Activated naive CD4-positive, alpha-beta T cell treated with anti-CD3 and anti-CD28 coated beads, Interleukin-2, amount 10 ng/mL, durations not matched to agents 7 days and 5 days (primary cell): Measurements from ENCODE around the gene FGD5.

Experiments
- CTCF ChIA-PET: fragments of 350-600 bp; sonication (Branson Sonifier 250); formaldehyde crosslinking; loops from one replicate; lab custom pipeline; 2021; ENCODE audit warnings: antibody characterized with exemption; lab: Charles Lee
- DNase-seq: peaks from one replicate; pipeline ENCODE4 v3.0.0-alpha.2; 2020
- H3K27ac Mint-ChIP-seq: one replicate; pipeline ENCODE4 v1.8.0; 2021; ENCODE audit warnings: mild to moderate bottlenecking, moderate library complexity, mixed read lengths
- H3K27me3 Mint-ChIP-seq: one replicate; pipeline ENCODE4 v1.8.0; 2021; ENCODE audit warnings: mild to moderate bottlenecking, mixed read lengths
- H3K36me3 Mint-ChIP-seq: one replicate; pipeline ENCODE4 v1.8.0; 2021; ENCODE audit warnings: mixed read lengths
- H3K4me1 Mint-ChIP-seq: one replicate; pipeline ENCODE4 v1.8.0; 2021; ENCODE audit warnings: mixed read lengths
- H3K4me3 Mint-ChIP-seq: one replicate; pipeline ENCODE4 v1.8.0; 2021; ENCODE audit warnings: mild to moderate bottlenecking, moderate library complexity, mixed read lengths
- H3K9me3 Mint-ChIP-seq: one replicate; pipeline ENCODE4 v1.8.0; 2021; ENCODE audit warnings: mixed read lengths

FGD5 gene

GRCh38 chr3:14852717-14853116 is 34.0 kb downstream of the FGD5 start:
- no peaks in the 10 kb centered on the region for H3K36me3 Mint-ChIP-seq
- no peak overlapping the region for H3K27ac Mint-ChIP-seq
- no peak overlapping the region for H3K4me3 Mint-ChIP-seq
- H3K4me1 Mint-ChIP-seq = peaks cover 27% of the 10 kb centered on the region
- DNase-seq = no peak
- CTCF ChIA-PET = no interaction called here
- peaks cover 49% of the 10 kb centered on the region for H3K27me3 Mint-ChIP-seq
- H3K9me3 Mint-ChIP-seq = no peaks in the 10 kb centered on the region

- no peak overlapping the region for H3K4me3 Mint-ChIP-seq
- CTCF ChIA-PET = no interaction called here
- H3K27me3 Mint-ChIP-seq = peaks cover 50% of the 10 kb centered on the region
Measured at GRCh38 chr3:14853271-14853951, 34.6 kb downstream of the FGD5 start.

GRCh38 chr3:14857506-14857905 is 38.7 kb downstream of the FGD5 start:
- no peaks in the 10 kb centered on the region for H3K36me3 Mint-ChIP-seq
- CTCF ChIA-PET = interaction anchor here (0.6 to 1.3 kb wide), 5 partner anchors 40 to 245 kb away, joined by 3 to 8 read pairs (median 3); no protein-coding TSS in a partner anchor
- peaks cover 67% of the 10 kb centered on the region for H3K27me3 Mint-ChIP-seq
- no peaks in the 10 kb centered on the region for H3K9me3 Mint-ChIP-seq
- no peak for DNase-seq
- no peak overlapping the region for H3K27ac Mint-ChIP-seq
- H3K4me1 Mint-ChIP-seq = no peaks in the 10 kb centered on the region
- H3K4me3 Mint-ChIP-seq = no peak overlapping the region

More at GRCh38 chr3:14853271-14853951, 34.6 kb downstream of the FGD5 start:
- Mint-ChIP-seq H3K4me1 (peaks cover 20% of the 10 kb centered on the region), H3K27ac (no peak overlapping the region), H3K9me3 (no peaks in the 10 kb centered on the region), H3K36me3 (no peaks in the 10 kb centered on the region)
- no peak for DNase-seq

- no peak for DNase-seq
- H3K4me1 Mint-ChIP-seq = no peaks in the 10 kb centered on the region
- no peaks in the 10 kb centered on the region for H3K36me3 Mint-ChIP-seq
- H3K9me3 Mint-ChIP-seq = no peaks in the 10 kb centered on the region
- no peak overlapping the region for H3K4me3 Mint-ChIP-seq
- CTCF ChIA-PET = interaction anchor here (0.6 to 1.3 kb wide), 4 partner anchors 39 to 245 kb away, joined by 3 read pairs; no protein-coding TSS in a partner anchor
- no peak overlapping the region for H3K27ac Mint-ChIP-seq
- peaks cover 65% of the 10 kb centered on the region for H3K27me3 Mint-ChIP-seq
Measured at GRCh38 chr3:14858105-14858504, 39.3 kb downstream of the FGD5 start.

GRCh38 chr3:14859880-14860279 is 41.1 kb downstream of the FGD5 start:
- CTCF ChIA-PET = interaction anchor here (1.0 kb wide), 1 partner anchor 69 kb away, joined by 3 read pairs; no protein-coding TSS in a partner anchor
- no peaks in the 10 kb centered on the region for H3K4me1 Mint-ChIP-seq
- peaks cover 78% of the 10 kb centered on the region for H3K27me3 Mint-ChIP-seq
- no peaks in the 10 kb centered on the region for H3K9me3 Mint-ChIP-seq
- H3K4me3 Mint-ChIP-seq = no peak overlapping the region
- no peak for DNase-seq
- H3K36me3 Mint-ChIP-seq = no peaks in the 10 kb centered on the region
- no peak overlapping the region for H3K27ac Mint-ChIP-seq

GRCh38 chr3:14861031-14861430 is 42.3 kb downstream of the FGD5 start:
- CTCF ChIA-PET = interaction anchor here (0.8 kb wide), 1 partner anchor 55 kb away, joined by 4 read pairs; no protein-coding TSS in a partner anchor
- Mint-ChIP-seq H3K27ac (no peak overlapping the region), H3K4me3 (no peak overlapping the region), H3K27me3 (peaks cover 79% of the 10 kb centered on the region), H3K9me3 (no peaks in the 10 kb centered on the region), H3K36me3 (no peaks in the 10 kb centered on the region), H3K4me1 (no peaks in the 10 kb centered on the region)
- DNase-seq = no peak

GRCh38 chr3:14861446-14862302 is 42.9 kb downstream of the FGD5 start:
- H3K4me3 Mint-ChIP-seq = no peak overlapping the region
- no peaks in the 10 kb centered on the region for H3K4me1 Mint-ChIP-seq
- CTCF ChIA-PET = interaction anchor here (0.8 kb wide), 1 partner anchor 54 kb away, joined by 4 read pairs; no protein-coding TSS in a partner anchor
- H3K27me3 Mint-ChIP-seq = peaks cover 78% of the 10 kb centered on the region
- no peaks in the 10 kb centered on the region for H3K9me3 Mint-ChIP-seq
- no peak for DNase-seq
- no peak overlapping the region for H3K27ac Mint-ChIP-seq
- no peaks in the 10 kb centered on the region for H3K36me3 Mint-ChIP-seq

GRCh38 chr3:14862303-14862660 is 43.5 kb downstream of the FGD5 start:
- Mint-ChIP-seq H3K4me1 (no peaks in the 10 kb centered on the region), H3K4me3 (no peak overlapping the region), H3K9me3 (no peaks in the 10 kb centered on the region), H3K27ac (no peak overlapping the region), H3K36me3 (no peaks in the 10 kb centered on the region), H3K27me3 (peaks cover 74% of the 10 kb centered on the region)
- CTCF ChIA-PET = no interaction called here
- DNase-seq = no peak

- no peaks in the 10 kb centered on the region for H3K36me3 Mint-ChIP-seq
- no peak overlapping the region for H3K27ac Mint-ChIP-seq
- H3K27me3 Mint-ChIP-seq = peaks cover 72% of the 10 kb centered on the region
- H3K4me1 Mint-ChIP-seq = no peaks in the 10 kb centered on the region
- no peaks in the 10 kb centered on the region for H3K9me3 Mint-ChIP-seq
- DNase-seq = no peak
- no peak overlapping the region for H3K4me3 Mint-ChIP-seq
- CTCF ChIA-PET = interaction anchor here (1.2 kb wide), 1 partner anchor 54 kb away, joined by 4 read pairs; no protein-coding TSS in a partner anchor
Measured at GRCh38 chr3:14862661-14863230, 44.0 kb downstream of the FGD5 start.

- CTCF ChIA-PET = interaction anchor here (0.7 to 1.2 kb wide), 2 partner anchors 33 to 53 kb away, joined by 3 to 4 read pairs; no protein-coding TSS in a partner anchor
- Mint-ChIP-seq H3K4me1 (no peaks in the 10 kb centered on the region), H3K4me3 (no peak overlapping the region), H3K9me3 (no peaks in the 10 kb centered on the region), H3K27ac (no peak overlapping the region), H3K36me3 (no peaks in the 10 kb centered on the region), H3K27me3 (peaks cover 71% of the 10 kb centered on the region)
- DNase-seq = no peak
Measured at GRCh38 chr3:14863333-14864100, 44.8 kb downstream of the FGD5 start.

GRCh38 chr3:14864131-14864530 is 45.4 kb downstream of the FGD5 start:
- Mint-ChIP-seq H3K27ac (no peak overlapping the region), H3K27me3 (peaks cover 72% of the 10 kb centered on the region), H3K4me3 (no peak overlapping the region), H3K4me1 (no peaks in the 10 kb centered on the region), H3K9me3 (no peaks in the 10 kb centered on the region), H3K36me3 (no peaks in the 10 kb centered on the region)
- DNase-seq = no peak
- CTCF ChIA-PET = interaction anchor here (0.7 to 1.2 kb wide), 2 partner anchors 34 to 52 kb away, joined by 3 to 4 read pairs; no protein-coding TSS in a partner anchor

GRCh38 chr3:14866627-14867026 is 47.9 kb downstream of the FGD5 start:
- CTCF ChIA-PET = no interaction called here
- Mint-ChIP-seq H3K4me1 (no peaks in the 10 kb centered on the region), H3K9me3 (no peaks in the 10 kb centered on the region), H3K27ac (no peak overlapping the region), H3K4me3 (no peak overlapping the region), H3K36me3 (no peaks in the 10 kb centered on the region), H3K27me3 (peaks cover 76% of the 10 kb centered on the region)
- no peak for DNase-seq

GRCh38 chr3:14867936-14868570 is 49.3 kb downstream of the FGD5 start:
- no peak for DNase-seq
- H3K36me3 Mint-ChIP-seq = no peaks in the 10 kb centered on the region
- CTCF ChIA-PET = no interaction called here

More at GRCh38 chr3:14867936-14868570, 49.3 kb downstream of the FGD5 start:
- no peak overlapping the region for H3K4me3 Mint-ChIP-seq
- H3K4me1 Mint-ChIP-seq = no peaks in the 10 kb centered on the region
- no peaks in the 10 kb centered on the region for H3K9me3 Mint-ChIP-seq
- H3K27me3 Mint-ChIP-seq = peaks cover 68% of the 10 kb centered on the region
- H3K27ac Mint-ChIP-seq = no peak overlapping the region
